ENCODE results near the gene PLCB2.
A peak's percentile ranks its signal among the peaks of the same experiment; 100 is the strongest.

GRCh38 chr15:40323239-40323952 lies 15.7 kb upstream of the PLCB2 start, which contains the start of gene INAFM2:
- peak; percentile 18 for TF ChIP-seq POLR2A (IDR thresholded peaks at IDR 0.05; ENCODE audit: low read length)
- no peak for TF ChIP-seq GATA1 (IDR thresholded peaks at IDR 0.05; ENCODE audit: low read depth, low read length)

Measured in erythroblast (primary cell).